CD14-positive monocyte (primary cell): ENCODE results near the gene SGTB. TPM values are rescaled to one million over a fixed set of nuclear protein-coding genes. Genes with fewer than 3 reads are reported as not detected.

Source experiments
- DNase-seq, 3 donors: peaks; one replicate each; pipeline ENCODE4 v3.0.0-alpha.2; 2011 to 2022
- H2AFZ ChIP-seq: 2 replicates; pipeline ENCODE4 v1.6.0; 2012; ENCODE audit warnings: mild to moderate bottlenecking, low read depth, low read length, inconsistent platforms; ENCODE audit not compliant: insufficient read depth, poor library complexity, severe bottlenecking
- H3K27ac ChIP-seq, 2 donors: 1 replicate in 1 of 2; 2 replicates in 1 of 2; pipeline ENCODE4 v1.5.1; 2012 to 2013; ENCODE audit warnings: low read length in 2 of 2, control low read depth in 1 of 2, inconsistent platforms in 1 of 2, low read depth in 1 of 2, mild to moderate bottlenecking in 1 of 2
- H3K27me3 ChIP-seq, 2 donors: one replicate each; pipeline versions ENCODE4 v1.6.0 to v1.6.1; 2011 to 2013; ENCODE audit warnings: low read length in 2 of 2; ENCODE audit not compliant: control insufficient read depth in 2 of 2, insufficient read depth in 2 of 2
- H3K36me3 ChIP-seq, 2 donors: replicated peaks in 1 of 2; 1 replicate in 1 of 2; 2 replicates in 1 of 2; pipeline versions ENCODE4 v1.5.1 to v1.6.1; 2012 to 2013; ENCODE audit warnings: low read length in 2 of 2, control low read depth in 1 of 2, inconsistent platforms in 1 of 2, mild to moderate bottlenecking in 1 of 2; ENCODE audit not compliant: insufficient read depth in 2 of 2, control insufficient read depth in 1 of 2
- H3K4me1 ChIP-seq, 2 donors: 1 replicate in 1 of 2; 2 replicates in 1 of 2; pipeline versions ENCODE4 v1.5.1 to v1.6.1; 2012 to 2013; ENCODE audit warnings: low read length in 2 of 2, control low read depth in 1 of 2, inconsistent platforms in 1 of 2, mild to moderate bottlenecking in 1 of 2, moderate library complexity in 1 of 2; ENCODE audit not compliant: insufficient read depth in 2 of 2, control insufficient read depth in 1 of 2
- H3K4me2 ChIP-seq: replicated peaks from 2 replicates; pipeline ENCODE3; 2012; ENCODE audit warnings: low read length, moderate library complexity, mild to moderate bottlenecking; ENCODE audit not compliant: poor library complexity, severe bottlenecking; ENCODE audit errors: extremely low read depth
- H3K4me3 ChIP-seq, 3 experiments: fragments of 200-600 bp in 1 of 3; sonication (generic) in 1 of 3; replicated peaks in 1 of 3; 1 replicate in 2 of 3; 2 replicates in 1 of 3; pipeline ENCODE4 v1.5.1; 2011 to 2013; ENCODE audit warnings: low read length in 3 of 3, mild to moderate bottlenecking in 3 of 3, control low read depth in 2 of 3, low read depth in 2 of 3, inconsistent platforms in 1 of 3, moderate library complexity in 1 of 3
- H3K79me2 ChIP-seq: 2 replicates; pipeline ENCODE4 v1.6.0; 2012; ENCODE audit warnings: mild to moderate bottlenecking, control low read depth, inconsistent platforms, low read length, moderate library complexity; ENCODE audit not compliant: insufficient read depth
- H3K9ac ChIP-seq: 2 replicates; pipeline ENCODE4 v1.6.0; 2017; ENCODE audit warnings: low read length, mild to moderate bottlenecking; ENCODE audit not compliant: insufficient read depth, poor library complexity, severe bottlenecking
- H3K9me3 ChIP-seq, 2 donors: replicated peaks in 1 of 2; 1 replicate in 1 of 2; 2 replicates in 1 of 2; pipeline versions ENCODE4 v1.5.1 to v1.6.1; 2012 to 2013; ENCODE audit warnings: low read length in 2 of 2, control low read depth in 1 of 2; ENCODE audit not compliant: control insufficient read depth in 1 of 2, insufficient read depth in 1 of 2
- H4K20me1 ChIP-seq: 2 replicates; pipeline ENCODE4 v1.6.0; 2012; ENCODE audit warnings: mild to moderate bottlenecking, low read length, control low read depth, moderate library complexity; ENCODE audit not compliant: insufficient read depth
- H3K27ac Mint-ChIP-seq, 7 donors: one replicate each; pipeline ENCODE4 v1.8.0; 2020; ENCODE audit warnings: mild to moderate bottlenecking in 7 of 7, mixed read lengths in 7 of 7, moderate library complexity in 6 of 7, inconsistent platforms in 2 of 7
- H3K27me3 Mint-ChIP-seq, 3 donors: one replicate each; pipeline ENCODE4 v1.8.0; 2021 to 2022; ENCODE audit warnings: low read depth in 3 of 3, mild to moderate bottlenecking in 3 of 3, mixed read lengths in 3 of 3, moderate library complexity in 3 of 3, inconsistent platforms in 1 of 3
- H3K36me3 Mint-ChIP-seq, 2 donors: one replicate each; pipeline ENCODE4 v1.8.0; 2020; ENCODE audit warnings: mixed read lengths in 2 of 2, inconsistent platforms in 1 of 2, mild to moderate bottlenecking in 1 of 2
- H3K4me1 Mint-ChIP-seq: one replicate; pipeline ENCODE4 v1.8.0; 2020; ENCODE audit warnings: mild to moderate bottlenecking, mixed read lengths
- H3K4me3 Mint-ChIP-seq, 2 donors: one replicate each; pipeline ENCODE4 v1.8.0; 2020; ENCODE audit warnings: mild to moderate bottlenecking in 2 of 2, mixed read lengths in 2 of 2, moderate library complexity in 1 of 2
- H3K9me3 Mint-ChIP-seq, 7 donors: one replicate each; pipeline ENCODE4 v1.8.0; 2020 to 2022; ENCODE audit warnings: mixed read lengths in 7 of 7, mild to moderate bottlenecking in 6 of 7, moderate library complexity in 6 of 7, inconsistent platforms in 2 of 7
- WGBS: methylation state at CpG from one replicate; pipeline ENCODE4 v1.1.5; 2013; ENCODE audit warnings: missing lambda C conversion rate; ENCODE audit not compliant: insufficient coverage; 5-methylcytosine and 5-hydroxymethylcytosine counted together
- intact Hi-C, 2 donors: fragments of 100-400 bp; cut with micrococcal nuclease; formaldehyde crosslinking; loops; one replicate each; pipeline versions ENCODE4 v1.15.0 to v1.15.1; 2023
- polyA plus RNA-seq, 3 donors: library from polyadenylated mRNA; depleted of rRNA in 1 of 3; unstranded in 2 of 3; stranded (reverse) in 1 of 3; fragments of 300-500 nt in 2 of 3; fragments of >200 nt in 1 of 3; fragmentation: Illumina TruSeq in 2 of 3; gene quantifications; 1 replicate in 2 of 3; 2 replicates in 1 of 3; pipeline ENCODE4 v1.2.3, GENCODE V29; 2012 to 2021
- TF ChIP-seq, protein P1 (sequence below): fragments of 200-600 bp; IDR thresholded peaks from one replicate; pipeline ENCODE4 v1.8.0; 2022; ENCODE audit warnings: antibody characterized with exemption, mild to moderate bottlenecking

SGTB gene
- polyA plus RNA-seq, 3 donors = 7.4 to 16.5 (median 7.6) TPM

- Histone ChIP-seq H3K79me2 (no peaks in the 10 kb centered on the region), H3K27ac (no peak overlapping the region), H4K20me1 (no peaks in the 10 kb centered on the region), H2AFZ (no peak overlapping the region), H3K36me3 (peaks cover 50 to 72% of the 10 kb centered on the region in 2 donors), H3K9me3 (no peaks in the 10 kb centered on the region), H3K4me2 (no peak overlapping the region), H3K4me1 (peaks cover 18 to 23% of the 10 kb centered on the region in 2 donors), H3K9ac (no peak overlapping the region), H3K4me3 (no peak overlapping the region), H3K27me3 (no peaks in the 10 kb centered on the region)
- DNase-seq = peak; percentile 6 to 27 (median 7)
- Mint-ChIP-seq H3K4me1 (peaks cover 22% of the 10 kb centered on the region), H3K27ac (peak overlapping the region in 1 of 7 donors; percentile 11), H3K27me3 (no peaks in the 10 kb centered on the region), H3K4me3 (no peak overlapping the region), H3K9me3 (no peaks in the 10 kb centered on the region), H3K36me3 (peaks cover 50 to 60% of the 10 kb centered on the region in 2 donors)
- TF ChIP-seq, protein P1, sequence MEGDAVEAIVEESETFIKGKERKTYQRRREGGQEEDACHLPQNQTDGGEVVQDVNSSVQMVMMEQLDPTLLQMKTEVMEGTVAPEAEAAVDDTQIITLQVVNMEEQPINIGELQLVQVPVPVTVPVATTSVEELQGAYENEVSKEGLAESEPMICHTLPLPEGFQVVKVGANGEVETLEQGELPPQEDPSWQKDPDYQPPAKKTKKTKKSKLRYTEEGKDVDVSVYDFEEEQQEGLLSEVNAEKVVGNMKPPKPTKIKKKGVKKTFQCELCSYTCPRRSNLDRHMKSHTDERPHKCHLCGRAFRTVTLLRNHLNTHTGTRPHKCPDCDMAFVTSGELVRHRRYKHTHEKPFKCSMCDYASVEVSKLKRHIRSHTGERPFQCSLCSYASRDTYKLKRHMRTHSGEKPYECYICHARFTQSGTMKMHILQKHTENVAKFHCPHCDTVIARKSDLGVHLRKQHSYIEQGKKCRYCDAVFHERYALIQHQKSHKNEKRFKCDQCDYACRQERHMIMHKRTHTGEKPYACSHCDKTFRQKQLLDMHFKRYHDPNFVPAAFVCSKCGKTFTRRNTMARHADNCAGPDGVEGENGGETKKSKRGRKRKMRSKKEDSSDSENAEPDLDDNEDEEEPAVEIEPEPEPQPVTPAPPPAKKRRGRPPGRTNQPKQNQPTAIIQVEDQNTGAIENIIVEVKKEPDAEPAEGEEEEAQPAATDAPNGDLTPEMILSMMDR = no peak
- intact Hi-C loops = no loop called here
- no CpG with 5 or more reads among the region's 7 CpGs for WGBS
Observed at GRCh38 chr5:65668696-65669095, 53.2 kb downstream of the SGTB start.

DNA sequence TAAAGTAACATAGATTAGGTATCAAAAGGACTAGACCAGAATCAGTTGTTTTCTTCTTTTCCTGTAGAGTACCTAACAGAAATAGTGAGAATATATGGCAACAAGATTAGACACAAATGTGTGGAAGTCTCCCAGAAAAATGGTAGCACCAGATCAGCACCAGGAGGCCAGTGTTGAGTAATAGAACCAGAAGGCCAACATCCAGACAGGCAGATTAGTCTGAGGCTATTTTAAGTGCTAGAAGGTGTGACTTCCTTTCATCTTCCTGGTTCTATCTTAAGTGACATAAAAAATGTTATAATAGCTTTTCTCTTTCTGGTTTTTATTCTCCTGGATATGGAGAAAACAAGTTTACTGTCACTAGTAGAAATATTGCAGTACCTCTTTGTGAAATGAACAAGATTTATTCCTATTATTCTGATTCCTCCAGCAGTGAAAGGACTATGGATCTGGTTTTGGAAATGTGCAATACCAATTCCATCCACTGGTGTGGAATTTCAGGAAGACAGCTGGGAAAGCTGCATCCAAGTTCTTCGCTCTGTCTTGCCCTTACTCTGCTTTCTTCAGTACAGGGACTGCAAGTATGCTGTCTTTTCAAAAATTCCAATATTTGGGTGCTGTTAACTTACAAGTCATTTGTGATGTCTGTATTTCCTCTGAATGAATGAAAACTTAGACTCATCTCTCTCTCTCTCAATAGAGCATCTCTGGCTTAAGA is 57.9 kb downstream of the SGTB start:
- Histone ChIP-seq H3K9me3 (no peaks in the 10 kb centered on the region), H3K9ac (no peak overlapping the region), H3K27me3 (no peaks in the 10 kb centered on the region), H2AFZ (no peak overlapping the region), H3K36me3 (peaks cover 27 to 86% of the 10 kb centered on the region in 2 donors), H3K4me3 (no peak overlapping the region), H3K4me1 (peaks cover 4 to 7% of the 10 kb centered on the region in 2 donors), H3K4me2 (no peak overlapping the region), H3K27ac (no peak overlapping the region), H4K20me1 (no peaks in the 10 kb centered on the region), H3K79me2 (no peaks in the 10 kb centered on the region)
- Mint-ChIP-seq H3K27ac (no peak overlapping the region), H3K9me3 (no peaks in the 10 kb centered on the region), H3K27me3 (no peaks in the 10 kb centered on the region), H3K36me3 (peaks cover 53 to 56% of the 10 kb centered on the region in 2 donors), H3K4me1 (peaks cover 4% of the 10 kb centered on the region), H3K4me3 (no peak overlapping the region)
- TF ChIP-seq, protein P1 = no peak
- no peak for DNase-seq
- intact Hi-C loops = no loop called here
- WGBS = no CpG with 5 or more reads among the region's 1 CpG
